ENCODE results near the gene ALDH1B1. TPM values are rescaled to one million over a fixed set of nuclear protein-coding genes. Genes with fewer than 3 reads are reported as not detected.

Gene ALDH1B1
- total RNA-seq, 1 experiment from 2014 or later: 46.6 TPM

DNA sequence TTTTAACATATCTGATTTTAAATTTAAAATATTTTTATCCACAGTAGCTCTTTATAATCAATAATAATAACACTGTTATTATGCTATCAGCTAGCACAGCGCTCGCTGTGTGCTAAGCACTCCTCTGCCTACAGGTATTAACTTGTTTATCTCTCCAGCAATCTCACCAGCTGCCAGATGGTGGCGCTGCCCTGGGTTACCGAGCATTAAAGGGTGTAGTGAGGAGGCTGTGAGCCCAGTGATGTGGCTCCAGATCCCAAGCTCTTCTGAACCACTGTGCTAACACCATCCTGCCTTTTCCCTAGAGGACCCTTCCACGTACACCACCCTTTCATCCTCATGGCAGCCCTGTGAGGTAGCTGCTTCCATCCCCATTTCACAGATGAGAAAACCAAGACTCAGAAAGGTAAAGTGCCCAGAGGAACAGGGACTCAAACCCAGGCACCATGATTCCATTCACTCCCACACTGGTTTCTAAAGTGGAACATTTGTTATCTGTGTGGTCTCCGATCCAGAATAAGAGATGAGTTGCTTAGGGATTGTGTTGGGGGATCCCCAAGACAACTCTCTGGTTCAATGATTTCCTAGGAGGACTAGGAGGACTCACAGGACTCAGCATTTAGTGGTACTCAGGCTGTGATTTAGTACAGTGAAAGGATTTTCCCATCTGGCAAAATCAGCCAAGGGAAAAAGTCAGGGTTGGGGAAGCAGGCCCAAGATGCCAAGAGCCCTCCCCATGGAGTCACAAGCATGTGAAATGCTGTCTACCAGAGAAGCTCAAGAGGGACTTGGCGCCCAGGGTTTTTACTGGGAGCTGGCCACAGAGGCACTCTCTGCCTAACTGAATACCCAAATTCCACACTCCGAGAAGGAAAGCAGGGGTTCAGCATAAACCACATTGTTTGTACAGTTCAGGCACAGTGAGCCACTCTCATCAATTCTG lies 24.8 kb downstream of the ALDH1B1 start:
- RAD21 ChIA-PET (ENCODE audit: low non-redundant PET in 1 of 2, low total read pairs in 2 of 2, uncharacterized antibody in 2 of 2, unreplicated experiment in 2 of 2): no interaction called here
- intact Hi-C loops (cut with micrococcal nuclease): no loop called here
- DNase-seq (ENCODE audit: low read depth, low spot score): peak; percentile 35
- TF ChIP-seq POLR2AphosphoS5 (IDR thresholded peaks at IDR 0.05; ENCODE audit: low read depth, low read length) (no peak), ELF1 (IDR thresholded peaks at IDR 0.05; ENCODE audit: borderline replicate concordance, low read depth) (no peak), EGR1 (IDR thresholded peaks at IDR 0.05; ENCODE audit: low read depth) (no peak), YY1 (IDR thresholded peaks at IDR 0.05; ENCODE audit: extremely low read depth, insufficient replicate concordance, low read depth, low read length) (no peak), FOSL1 (IDR thresholded peaks at IDR 0.05; ENCODE audit: low read depth) (no peak), JUND (IDR thresholded peaks at IDR 0.05) (no peak), SRF (IDR thresholded peaks at IDR 0.05; ENCODE audit: low read depth) (no peak), TCF7L2 (IDR thresholded peaks at IDR 0.05; ENCODE audit: borderline replicate concordance, extremely low read depth, insufficient read depth, insufficient read length) (no peak), ZNF274 (IDR thresholded peaks at IDR 0.05; ENCODE audit: low read depth, low read length) (no peak), RAD21 (IDR thresholded peaks at IDR 0.05; ENCODE audit: low read depth) (peak; percentile 48), EZH2phosphoT487 (IDR thresholded peaks at IDR 0.05; ENCODE audit: borderline replicate concordance) (no peak), EZH2 (IDR thresholded peaks at IDR 0.05) (no peak), CTCF (IDR thresholded peaks at IDR 0.05 in 2 of 3, conservative IDR thresholded peaks at IDR 0.05 in 1 of 3; ENCODE audit: borderline replicate concordance in 1 of 3, insufficient read depth in 1 of 3, low read depth in 2 of 3, low read length in 2 of 3) (peak; percentile 56 to 85 (median 84))
- TF ChIP-seq, protein P1, sequence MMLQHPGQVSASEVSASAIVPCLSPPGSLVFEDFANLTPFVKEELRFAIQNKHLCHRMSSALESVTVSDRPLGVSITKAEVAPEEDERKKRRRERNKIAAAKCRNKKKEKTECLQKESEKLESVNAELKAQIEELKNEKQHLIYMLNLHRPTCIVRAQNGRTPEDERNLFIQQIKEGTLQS (IDR thresholded peaks at IDR 0.05): no peak
- TF ChIP-seq, protein P2, sequence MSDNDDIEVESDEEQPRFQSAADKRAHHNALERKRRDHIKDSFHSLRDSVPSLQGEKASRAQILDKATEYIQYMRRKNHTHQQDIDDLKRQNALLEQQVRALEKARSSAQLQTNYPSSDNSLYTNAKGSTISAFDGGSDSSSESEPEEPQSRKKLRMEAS (IDR thresholded peaks at IDR 0.05): no peak
- TF ChIP-seq, protein P3, sequence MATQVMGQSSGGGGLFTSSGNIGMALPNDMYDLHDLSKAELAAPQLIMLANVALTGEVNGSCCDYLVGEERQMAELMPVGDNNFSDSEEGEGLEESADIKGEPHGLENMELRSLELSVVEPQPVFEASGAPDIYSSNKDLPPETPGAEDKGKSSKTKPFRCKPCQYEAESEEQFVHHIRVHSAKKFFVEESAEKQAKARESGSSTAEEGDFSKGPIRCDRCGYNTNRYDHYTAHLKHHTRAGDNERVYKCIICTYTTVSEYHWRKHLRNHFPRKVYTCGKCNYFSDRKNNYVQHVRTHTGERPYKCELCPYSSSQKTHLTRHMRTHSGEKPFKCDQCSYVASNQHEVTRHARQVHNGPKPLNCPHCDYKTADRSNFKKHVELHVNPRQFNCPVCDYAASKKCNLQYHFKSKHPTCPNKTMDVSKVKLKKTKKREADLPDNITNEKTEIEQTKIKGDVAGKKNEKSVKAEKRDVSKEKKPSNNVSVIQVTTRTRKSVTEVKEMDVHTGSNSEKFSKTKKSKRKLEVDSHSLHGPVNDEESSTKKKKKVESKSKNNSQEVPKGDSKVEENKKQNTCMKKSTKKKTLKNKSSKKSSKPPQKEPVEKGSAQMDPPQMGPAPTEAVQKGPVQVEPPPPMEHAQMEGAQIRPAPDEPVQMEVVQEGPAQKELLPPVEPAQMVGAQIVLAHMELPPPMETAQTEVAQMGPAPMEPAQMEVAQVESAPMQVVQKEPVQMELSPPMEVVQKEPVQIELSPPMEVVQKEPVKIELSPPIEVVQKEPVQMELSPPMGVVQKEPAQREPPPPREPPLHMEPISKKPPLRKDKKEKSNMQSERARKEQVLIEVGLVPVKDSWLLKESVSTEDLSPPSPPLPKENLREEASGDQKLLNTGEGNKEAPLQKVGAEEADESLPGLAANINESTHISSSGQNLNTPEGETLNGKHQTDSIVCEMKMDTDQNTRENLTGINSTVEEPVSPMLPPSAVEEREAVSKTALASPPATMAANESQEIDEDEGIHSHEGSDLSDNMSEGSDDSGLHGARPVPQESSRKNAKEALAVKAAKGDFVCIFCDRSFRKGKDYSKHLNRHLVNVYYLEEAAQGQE (IDR thresholded peaks at IDR 0.05; ENCODE audit: low read depth): no peak
- Histone ChIP-seq H3K4me1 (ENCODE audit: control insufficient read depth in 1 of 2, insufficient read depth in 2 of 2, low read length in 2 of 2) (no peaks in the 10 kb centered on the region), H2AFZ (ENCODE audit: low read depth, low read length, poor library complexity, severe bottlenecking) (no peak overlapping the region), H3K27me3 (ENCODE audit: insufficient read depth, low read length) (peaks cover 7% of the 10 kb centered on the region; the same call in 1 of the 2 replicates), H3K27ac (ENCODE audit: low read depth, low read length) (no peak overlapping the region), H4K20me1 (ENCODE audit: insufficient read depth) (no peaks in the 10 kb centered on the region), H3K4me2 (ENCODE audit: low read length) (no peak overlapping the region), H3K9me2 (ENCODE audit: insufficient read depth) (no peaks in the 10 kb centered on the region), H3K9me3 (ENCODE audit: control insufficient read depth in 1 of 2, insufficient read depth in 1 of 2, low read depth in 1 of 2, low read length in 2 of 2) (no peaks in the 10 kb centered on the region), H3K79me2 (ENCODE audit: insufficient read depth, low read length) (no peaks in the 10 kb centered on the region), H3K9ac (ENCODE audit: low read length) (no peak overlapping the region), H3K36me3 (ENCODE audit: control insufficient read depth in 1 of 2, insufficient read depth in 2 of 2, low read length in 2 of 2) (no peaks in the 10 kb centered on the region), H3K4me3 (replicated peaks in 1 of 2; ENCODE audit: low read depth in 1 of 2, low read length in 2 of 2) (no peak overlapping the region)
- POLR2A ChIA-PET: interaction anchor here (0.6 kb wide), 2 partner anchors 503 to 604 kb away, joined by 3 to 4 read pairs; no protein-coding TSS in a partner anchor
- BruUV-seq (replicated peaks): no TSS peak
- ATAC-seq: peak; percentile 92
- CTCF ChIA-PET: interaction anchor here (0.6 to 1.5 kb wide), 9 partner anchors 10 to 255 kb away, joined by 3 to 7 read pairs (median 3); partner anchors contain the start of gene ALDH1B1

Measured in HCT116 (cell line).